PC-3 (cell line): ENCODE results near the gene RTL10. TPM values are rescaled to one million over a fixed set of nuclear protein-coding genes. Genes with fewer than 3 reads are reported as not detected.
"Not testable (repeated sequence)": the region's sequence is repeated elsewhere in the genome, so short reads cannot be mapped to it uniquely, and the experiment has no call there.

Source experiments
- ATAC-seq: fragments of 200-7000 bp; cut with Tn5 transposase; 2 replicates; pipeline ENCODE4 v1.9.1; 2020; ENCODE audit warnings: mild to moderate bottlenecking, moderate library complexity
- BruUV-seq: library from RNA; stranded (reverse); fragments of 400-500 nt; replicated peaks from 2 replicates; lab custom pipeline; 2021; lab: Mats Ljungman, UMichigan
- CTCF ChIA-PET: fragments of 300-600 bp; sonication (Branson Sonifier 250); formaldehyde crosslinking; loops from one replicate; lab custom pipeline; 2022; ENCODE audit warnings: antibody characterized with exemption; lab: Charles Lee
- POLR2A ChIA-PET: fragments of 300-600 bp; sonication (Branson Sonifier 250); formaldehyde crosslinking; loops from one replicate; lab custom pipeline; 2022; ENCODE audit warnings: antibody characterized with exemption; ENCODE audit not compliant: unreplicated experiment; lab: Charles Lee
- DNase-seq: peaks from one replicate; pipeline ENCODE4 v3.0.0-alpha.2; 2015
- H2AFZ ChIP-seq: fragments of 300-600 bp; sonication (generic); 2 replicates; pipeline ENCODE4 v1.6.0; 2016; ENCODE audit warnings: antibody characterized with exemption, low read length
- H3F3A ChIP-seq: fragments of 300-600 bp; sonication (generic); one replicate; pipeline ENCODE4 v1.6.0; 2017; ENCODE audit warnings: antibody characterized with exemption, low read length, control low read depth, mild to moderate bottlenecking; ENCODE audit not compliant: unreplicated experiment
- H3K27ac ChIP-seq: fragments of 300-600 bp; sonication (generic); 2 replicates; pipeline ENCODE4 v1.5.1; 2016; ENCODE audit warnings: mild to moderate bottlenecking, low read length
- H3K27me3 ChIP-seq: fragments of 300-600 bp; sonication (generic); 2 replicates; pipeline ENCODE4 v1.6.1; 2016; ENCODE audit warnings: low read length, mixed read lengths
- H3K36me3 ChIP-seq: fragments of 300-600 bp; sonication (generic); 2 replicates; pipeline ENCODE4 v1.6.1; 2016; ENCODE audit warnings: low read depth, mixed run types, low read length, mixed read lengths
- H3K4me1 ChIP-seq: fragments of 300-600 bp; sonication (generic); 2 replicates; pipeline ENCODE4 v1.5.1; 2016; ENCODE audit warnings: low read length; ENCODE audit not compliant: insufficient read depth
- H3K4me2 ChIP-seq: fragments of 300-600 bp; sonication (generic); 2 replicates; pipeline ENCODE4 v1.6.0; 2016; ENCODE audit warnings: low read length
- H3K4me3 ChIP-seq: fragments of 300-600 bp; sonication (generic); 2 replicates; pipeline ENCODE4 v1.5.1; 2016; ENCODE audit warnings: mild to moderate bottlenecking, low read length, mixed read lengths
- H3K79me2 ChIP-seq: fragments of 300-600 bp; sonication (generic); 2 replicates; pipeline ENCODE4 v1.6.1; 2017; ENCODE audit warnings: low read length, mixed read lengths
- H3K9ac ChIP-seq: fragments of 300-600 bp; sonication (generic); 2 replicates; pipeline ENCODE4 v1.6.0; 2016; ENCODE audit warnings: mild to moderate bottlenecking, low read length
- H3K9me2 ChIP-seq: fragments of 300-600 bp; sonication (generic); replicated peaks from 2 replicates; pipeline ENCODE4 v1.6.1; 2016; ENCODE audit warnings: mixed run types, low read length, mixed read lengths
- H3K9me3 ChIP-seq: fragments of 300-600 bp; sonication (generic); 2 replicates; pipeline ENCODE4 v1.6.1; 2016; ENCODE audit warnings: low read length, mixed read lengths
- H4K20me1 ChIP-seq: fragments of 300-600 bp; sonication (generic); 2 replicates; pipeline ENCODE4 v1.6.1; 2016; ENCODE audit warnings: low read length, mixed read lengths
- CTCF ChIP-seq: fragments of 300-600 bp; sonication (generic); conservative IDR thresholded peaks from 2 replicates; pipeline ENCODE4 v1.5.1; 2017; ENCODE audit warnings: antibody characterized with exemption, low read depth, mild to moderate bottlenecking, low read length
- EZH2 ChIP-seq: fragments of 300-600 bp; sonication (generic); IDR thresholded peaks from one replicate; pipeline ENCODE4 v1.6.1; 2017; ENCODE audit warnings: antibody characterized with exemption, mild to moderate bottlenecking, low read length; ENCODE audit not compliant: unreplicated experiment
- EZH2phosphoT487 ChIP-seq: fragments of 300-600 bp; sonication (generic); IDR thresholded peaks from 2 replicates; pipeline ENCODE4 v1.6.1; 2018; ENCODE audit warnings: mild to moderate bottlenecking, antibody characterized with exemption, low read length, borderline replicate concordance
- intact Hi-C: fragments of 100-400 bp; cut with micrococcal nuclease; formaldehyde crosslinking; loops from 2 replicates; pipeline ENCODE4 v1.9.0; 2023
- total RNA-seq: library from RNA; depleted of rRNA; stranded (reverse); fragments of >200 nt; gene quantifications from 2 replicates; pipeline ENCODE4 v1.2.3, GENCODE V29; 2014

Gene RTL10
- total RNA-seq, 1 experiment from 2014 or later: 7.8 TPM

DNA sequence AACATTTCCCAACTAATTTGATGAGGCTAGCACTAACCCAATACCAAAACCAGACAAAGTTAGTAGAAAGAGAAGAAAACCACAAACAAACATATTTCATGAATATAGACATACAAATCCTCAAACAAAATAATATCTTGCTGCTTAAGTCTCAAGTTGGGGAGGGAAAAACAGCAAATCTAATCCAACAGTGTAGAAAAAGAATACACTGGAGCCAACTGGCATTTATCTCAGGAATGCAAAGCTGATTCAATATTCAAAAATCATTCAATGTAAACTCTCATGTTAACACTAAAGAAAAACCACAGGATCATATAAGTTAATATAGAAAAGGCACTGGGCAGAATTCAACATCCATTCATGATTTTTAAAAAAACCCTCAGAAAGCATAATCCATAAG is 18.2 kb downstream of the RTL10 start:
- no peak overlapping the region for H2AFZ ChIP-seq
- H3K4me2 ChIP-seq: no peak overlapping the region
- H3K27me3 ChIP-seq: no peaks in the 10 kb centered on the region
- no peaks in the 10 kb centered on the region for H3K9me2 ChIP-seq
- H3K4me3 ChIP-seq: no peak overlapping the region
- DNase-seq (no peak), ATAC-seq (no peak)
- H3K9ac ChIP-seq: no peak overlapping the region
- no peaks in the 10 kb centered on the region; the same call in 1 of the 2 replicates for H3K4me1 ChIP-seq
- no peaks in the 10 kb centered on the region for H4K20me1 ChIP-seq
- no peaks in the 10 kb centered on the region for H3K9me3 ChIP-seq
- BruUV-seq: no TSS peak
- H3K36me3 ChIP-seq: no peaks in the 10 kb centered on the region
- TF ChIP-seq EZH2phosphoT487: no peak
- TF ChIP-seq CTCF: no peak
- no peak for TF ChIP-seq EZH2
- intact Hi-C loops: no loop called here
- CTCF ChIA-PET: no interaction called here
- H3K27ac ChIP-seq: no peak overlapping the region
- no peaks in the 10 kb centered on the region for H3F3A ChIP-seq
- POLR2A ChIA-PET: no interaction called here
- 0 out of 2 replicates have a peak, but pooled peaks cover 11% of the 10 kb centered on the region for H3K79me2 ChIP-seq

- Histone ChIP-seq H4K20me1 (no peaks in the 10 kb centered on the region), H3K4me3 (no peak overlapping the region), H3K9me2 (no peaks in the 10 kb centered on the region), H3K27ac (no peak overlapping the region), H3K4me1 (no peaks in the 10 kb centered on the region; the same call in 1 of the 2 replicates), H3K9ac (no peak overlapping the region), H3K36me3 (no peaks in the 10 kb centered on the region), H3K9me3 (no peaks in the 10 kb centered on the region), H3F3A (no peaks in the 10 kb centered on the region), H3K79me2 (0 out of 2 replicates have a peak, but pooled peaks cover 11% of the 10 kb centered on the region), H2AFZ (no peak overlapping the region), H3K27me3 (no peaks in the 10 kb centered on the region), H3K4me2 (no peak overlapping the region)
- no peak for ATAC-seq
- TF ChIP-seq CTCF (no peak), EZH2phosphoT487 (no peak), EZH2 (no peak)
- CTCF ChIA-PET: no interaction called here
- no peak for DNase-seq
- POLR2A ChIA-PET: no interaction called here
- intact Hi-C loops: no loop called here
- no TSS peak for BruUV-seq
Measured at GRCh38 chr22:19834599-19834998, 20.1 kb downstream of the RTL10 start.

DNA sequence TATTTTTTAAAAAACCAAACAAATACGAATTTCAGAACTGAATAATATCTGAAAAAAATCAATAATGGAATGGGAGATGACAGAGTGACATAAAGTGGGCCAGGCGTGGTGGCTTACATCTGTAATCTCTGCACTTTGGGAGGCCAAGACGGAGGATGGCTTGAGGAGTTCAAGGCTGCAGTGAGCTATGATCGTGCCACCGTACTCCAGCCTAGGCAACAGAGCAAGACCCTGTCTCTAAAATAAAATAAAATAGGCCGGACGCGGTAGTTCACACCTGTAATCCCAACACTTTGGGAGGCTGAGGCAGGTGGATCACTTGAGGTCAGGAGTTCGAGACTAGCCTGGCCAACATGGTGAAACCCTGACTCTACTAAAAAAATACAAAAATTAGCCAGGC is 21.3 kb downstream of the RTL10 start:
- H3K9me2 ChIP-seq, POLR2A ChIA-PET, H3K27ac ChIP-seq, H3K4me2 ChIP-seq, ATAC-seq, H2AFZ ChIP-seq, H3K36me3 ChIP-seq, CTCF ChIA-PET, H3K27me3 ChIP-seq, DNase-seq, H3F3A ChIP-seq, intact Hi-C loops, H4K20me1 ChIP-seq, BruUV-seq, H3K4me3 ChIP-seq, H3K9me3 ChIP-seq, H3K4me1 ChIP-seq, H3K9ac ChIP-seq: not testable (repeated sequence)
- H3K79me2 ChIP-seq: 0 out of 2 replicates have a peak, but pooled peaks cover 11% of the 10 kb centered on the region
